Osteoblast (primary cell): ENCODE measurements around the gene LRRN4. TPM values are rescaled to one million over a fixed set of nuclear protein-coding genes. Genes with fewer than 3 reads are reported as not detected.

Experiments
- DNase-seq: peaks from one replicate; pipeline ENCODE4 v3.0.0; 2011; ENCODE audit warnings: low spot score, mixed read lengths; ENCODE audit not compliant: insufficient read length; ENCODE audit errors: missing footprints
- H2AFZ ChIP-seq: 2 replicates; pipeline ENCODE4 v1.6.0; 2011; ENCODE audit warnings: mild to moderate bottlenecking, low read length
- H3K27ac ChIP-seq: 2 replicates; pipeline ENCODE4 v1.5.1; 2011; ENCODE audit warnings: mild to moderate bottlenecking, low read depth, low read length, moderate library complexity
- H3K27me3 ChIP-seq: 2 replicates; pipeline ENCODE4 v1.6.0; 2012; ENCODE audit warnings: mild to moderate bottlenecking, control low read depth, inconsistent platforms, low read length, moderate library complexity; ENCODE audit not compliant: insufficient read depth
- H3K36me3 ChIP-seq: 2 replicates; pipeline ENCODE4 v1.5.1; 2011; ENCODE audit warnings: mild to moderate bottlenecking, low read length, control low read depth, moderate library complexity; ENCODE audit not compliant: insufficient read depth
- H3K4me1 ChIP-seq: 2 replicates; pipeline ENCODE4 v1.5.1; 2011; ENCODE audit warnings: mild to moderate bottlenecking, low read length, control low read depth, moderate library complexity; ENCODE audit not compliant: insufficient read depth
- H3K4me2 ChIP-seq: 2 replicates; pipeline ENCODE4 v1.6.0; 2011; ENCODE audit warnings: mild to moderate bottlenecking, low read length; ENCODE audit not compliant: insufficient read depth
- H3K4me3 ChIP-seq: fragments of 200-600 bp; sonication (generic); 3 replicates; pipeline ENCODE4 v1.5.1; 2012; ENCODE audit warnings: mild to moderate bottlenecking, low read length, inconsistent platforms; ENCODE audit not compliant: insufficient read depth
- H3K79me2 ChIP-seq: 2 replicates; pipeline ENCODE4 v1.6.0; 2012; ENCODE audit warnings: mild to moderate bottlenecking, low read length, control low read depth, inconsistent platforms; ENCODE audit not compliant: insufficient read depth
- H3K9me3 ChIP-seq: 2 replicates; pipeline ENCODE4 v1.5.1; 2011; ENCODE audit warnings: low read depth, low read length, control low read depth
- H4K20me1 ChIP-seq: 2 replicates; pipeline ENCODE4 v1.6.0; 2012; ENCODE audit warnings: mild to moderate bottlenecking, low read length, control low read depth; ENCODE audit not compliant: insufficient read depth
- CTCF ChIP-seq: IDR thresholded peaks from 2 replicates; pipeline ENCODE4 v1.5.1; 2011; ENCODE audit warnings: mild to moderate bottlenecking, low read depth, low read length, moderate library complexity; ENCODE audit errors: extremely low read depth
- total RNA-seq: library from RNA; depleted of rRNA; stranded (reverse); fragments of >200 nt; gene quantifications from 2 replicates; pipeline ENCODE4 v1.2.3, GENCODE V29; 2012

LRRN4 gene
- total RNA-seq, 1 donor = not detected

DNA sequence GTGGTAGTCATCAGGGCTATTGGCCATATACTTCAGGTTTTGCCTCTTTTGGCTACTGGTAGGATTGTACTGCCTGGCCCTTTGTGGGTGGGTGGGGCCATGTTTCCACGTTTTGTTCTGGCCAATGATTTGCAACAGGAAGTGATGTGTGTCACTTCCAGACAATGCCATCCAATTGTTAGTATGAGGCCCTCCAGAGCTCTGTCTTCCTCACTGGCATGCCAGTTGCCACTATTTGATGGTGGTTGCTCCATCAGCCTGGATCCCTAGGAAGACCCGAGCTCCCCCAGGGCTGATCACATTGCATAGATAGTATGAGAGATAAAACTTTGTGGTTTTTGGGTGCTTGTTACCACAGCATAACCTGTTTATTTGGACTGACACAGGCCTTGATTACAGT is 7.7 kb upstream of the LRRN4 start:
- Histone ChIP-seq H3K4me3 (no peak overlapping the region), H3K4me1 (no peaks in the 10 kb centered on the region)
- TF ChIP-seq CTCF = no peak

GRCh38 chr20:6060213-6060612 is 6.4 kb upstream of the LRRN4 start:
- Histone ChIP-seq H3K9me3 (no peaks in the 10 kb centered on the region), H3K27me3 (peaks cover 10% of the 10 kb centered on the region), H3K4me2 (no peak overlapping the region), H3K79me2 (no peaks in the 10 kb centered on the region), H3K4me3 (no peak overlapping the region), H3K36me3 (no peaks in the 10 kb centered on the region), H3K27ac (no peak overlapping the region), H4K20me1 (no peaks in the 10 kb centered on the region), H2AFZ (no peak overlapping the region), H3K4me1 (no peaks in the 10 kb centered on the region)
- DNase-seq = no peak
- no peak for TF ChIP-seq CTCF

More for the DNA sequence above, 7.7 kb upstream of the LRRN4 start:
- H3K4me2 ChIP-seq = no peak overlapping the region
- DNase-seq = no peak
- H4K20me1 ChIP-seq = no peaks in the 10 kb centered on the region
- no peaks in the 10 kb centered on the region for H3K9me3 ChIP-seq
- no peaks in the 10 kb centered on the region for H3K79me2 ChIP-seq
- peaks cover 10% of the 10 kb centered on the region for H3K27me3 ChIP-seq
- H2AFZ ChIP-seq = no peak overlapping the region
- H3K36me3 ChIP-seq = no peaks in the 10 kb centered on the region
- no peak overlapping the region for H3K27ac ChIP-seq

DNA sequence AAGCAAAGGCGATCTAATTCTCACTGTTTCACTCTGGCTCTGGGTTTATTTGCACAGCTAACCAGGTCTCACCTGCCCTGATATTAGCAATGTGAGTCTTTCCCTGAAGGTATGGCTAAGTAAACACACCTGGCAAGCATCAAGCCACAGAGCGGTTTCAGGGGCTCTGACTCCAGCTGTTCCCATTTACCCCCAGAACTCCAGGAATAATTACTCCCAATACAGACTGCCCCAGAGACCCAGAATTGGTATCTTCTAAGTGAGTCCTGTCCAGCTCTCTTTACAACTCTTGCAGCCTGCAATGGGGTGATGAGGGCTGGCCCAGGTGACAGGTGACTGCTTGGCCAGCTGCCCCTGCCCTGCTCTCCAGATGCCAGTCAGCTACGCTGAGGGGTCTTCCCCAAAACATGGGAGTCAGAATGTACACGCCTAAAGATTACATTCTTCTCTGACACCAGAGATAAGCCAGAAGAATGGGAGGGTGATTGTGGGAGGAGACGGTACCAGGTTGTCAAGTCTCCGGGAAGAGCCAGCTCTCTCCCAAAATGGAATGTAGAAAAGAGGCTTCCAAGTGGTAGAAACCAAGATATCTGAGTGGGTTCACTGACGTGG is 4.9 kb upstream of the LRRN4 start:
- Histone ChIP-seq H3K27me3 (peaks cover 11% of the 10 kb centered on the region), H3K36me3 (no peaks in the 10 kb centered on the region), H3K4me3 (no peak overlapping the region), H3K27ac (no peak overlapping the region), H3K4me2 (no peak overlapping the region), H4K20me1 (no peaks in the 10 kb centered on the region), H3K4me1 (no peaks in the 10 kb centered on the region), H3K79me2 (no peaks in the 10 kb centered on the region), H3K9me3 (no peaks in the 10 kb centered on the region), H2AFZ (no peak overlapping the region)
- peak; percentile 47 for DNase-seq
- no peak for TF ChIP-seq CTCF

DNA sequence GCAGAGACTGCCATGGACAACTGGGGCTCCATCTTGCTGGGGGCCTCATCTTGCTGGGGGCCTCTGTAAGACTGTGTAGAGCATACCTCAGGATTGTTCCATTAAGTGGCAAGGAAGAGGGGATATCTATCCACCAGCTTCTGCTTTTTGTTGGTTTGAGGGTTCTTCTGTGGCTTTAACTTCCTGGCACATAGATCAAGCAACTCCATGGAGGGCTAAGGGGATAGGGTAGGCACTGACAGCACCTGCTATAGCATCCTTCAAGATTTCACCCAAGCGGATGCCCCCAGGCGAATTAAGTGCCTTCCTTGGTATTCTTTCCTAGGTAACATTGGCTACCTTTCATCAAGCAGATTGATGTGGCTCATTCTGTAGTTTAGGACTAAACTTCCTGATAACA is 3.8 kb upstream of the LRRN4 start:
- no peaks in the 10 kb centered on the region for H4K20me1 ChIP-seq
- no peak overlapping the region for H3K4me3 ChIP-seq
- H3K36me3 ChIP-seq = no peaks in the 10 kb centered on the region
- no peak overlapping the region for H2AFZ ChIP-seq
- H3K79me2 ChIP-seq = no peaks in the 10 kb centered on the region
- H3K9me3 ChIP-seq = no peaks in the 10 kb centered on the region
- no peak overlapping the region for H3K4me2 ChIP-seq
- DNase-seq = no peak
- no peak overlapping the region for H3K27ac ChIP-seq
- no peak for TF ChIP-seq CTCF
- H3K27me3 ChIP-seq = peaks cover 22% of the 10 kb centered on the region
- no peaks in the 10 kb centered on the region for H3K4me1 ChIP-seq
